Superior temporal gyrus (tissue), 1 donor: ENCODE data around the gene MAPK1IP1L.

Experiments used
- DNase-seq: peaks from one replicate; pipeline ENCODE4 v3.0.0-alpha.2; 2016; ENCODE audit errors: extremely low spot score

Gene MAPK1IP1L

GRCh38 chr14:55094292-55095157 is 43.1 kb downstream of the MAPK1IP1L start:
- DNase-seq: no peak

- DNase-seq: no peak
Measured at GRCh38 chr14:55097881-55098560, 46.6 kb downstream of the MAPK1IP1L start.

GRCh38 chr14:55098561-55098898 is 47.1 kb downstream of the MAPK1IP1L start:
- DNase-seq: no peak

- DNase-seq: no peak
Measured at GRCh38 chr14:55099756-55100155, 48.3 kb downstream of the MAPK1IP1L start.

GRCh38 chr14:55101698-55102097 is 50.3 kb downstream of the MAPK1IP1L start:
- no peak for DNase-seq

- peak; percentile 66 for DNase-seq
Measured at GRCh38 chr14:55102141-55102621, 50.7 kb downstream of the MAPK1IP1L start.

GRCh38 chr14:55103005-55103640 is 51.7 kb downstream of the MAPK1IP1L start:
- DNase-seq: no peak

GRCh38 chr14:55103971-55104954 is 52.8 kb downstream of the MAPK1IP1L start:
- no peak for DNase-seq

GRCh38 chr14:55105991-55106390 is 54.5 kb downstream of the MAPK1IP1L start:
- no peak for DNase-seq

GRCh38 chr14:55107766-55108554 is 56.5 kb downstream of the MAPK1IP1L start:
- peak; percentile 52 for DNase-seq

- DNase-seq: no peak
Measured at GRCh38 chr14:55109836-55110235, 58.4 kb downstream of the MAPK1IP1L start.

GRCh38 chr14:55111122-55111708 is 59.8 kb downstream of the MAPK1IP1L start:
- DNase-seq: no peak

GRCh38 chr14:55114720-55115119 is 63.3 kb downstream of the MAPK1IP1L start:
- no peak for DNase-seq

- no peak for DNase-seq
Measured at GRCh38 chr14:55115460-55115859, 64.0 kb downstream of the MAPK1IP1L start.

- DNase-seq: no peak
Measured at GRCh38 chr14:55115861-55116245, 64.4 kb downstream of the MAPK1IP1L start.

GRCh38 chr14:55116246-55117030 is 65.0 kb downstream of the MAPK1IP1L start:
- DNase-seq: no peak

- no peak for DNase-seq
Measured at GRCh38 chr14:55117803-55118441, 66.5 kb downstream of the MAPK1IP1L start.

GRCh38 chr14:55118761-55119160 is 67.3 kb downstream of the MAPK1IP1L start:
- no peak for DNase-seq
